CD4-positive, alpha-beta T cell treated with Interleukin-1 beta for 1 hour (primary cell): ENCODE results near the gene CCDC188.

ENCODE experiments used
- DNase-seq, 2 donors: peaks; one replicate each; pipeline ENCODE4 v3.0.0-alpha.2; 2020 to 2022

CCDC188 gene

DNA sequence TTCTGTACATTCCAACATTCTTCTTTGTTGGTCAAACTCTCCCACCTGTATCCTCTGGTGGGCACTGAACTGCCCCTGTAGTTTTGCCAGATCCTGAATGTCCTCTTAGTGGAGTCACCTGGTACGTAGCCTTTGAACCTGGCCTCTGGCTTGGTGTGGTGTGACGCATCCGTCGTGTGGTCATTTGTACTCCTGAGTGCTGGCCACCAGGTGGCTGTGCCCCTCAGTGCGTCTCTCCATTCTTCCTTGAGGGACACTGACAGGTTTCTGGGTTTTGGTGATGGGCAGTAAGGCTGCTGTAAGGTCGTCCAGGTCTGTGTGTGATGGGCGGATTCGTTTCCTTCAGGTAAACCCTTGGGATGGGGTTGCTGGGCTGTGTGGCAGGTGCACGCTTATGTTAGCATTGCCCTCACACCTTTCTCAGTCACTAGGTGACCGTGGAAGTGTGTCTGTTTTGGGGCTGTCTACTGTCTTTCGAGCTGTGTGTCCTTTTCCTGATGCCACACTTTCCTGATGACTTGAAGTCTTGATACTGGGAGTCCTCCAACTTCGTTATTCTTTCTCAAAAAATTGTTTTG, 48.6 kb downstream of the CCDC188 start:
- no peak for DNase-seq

DNA sequence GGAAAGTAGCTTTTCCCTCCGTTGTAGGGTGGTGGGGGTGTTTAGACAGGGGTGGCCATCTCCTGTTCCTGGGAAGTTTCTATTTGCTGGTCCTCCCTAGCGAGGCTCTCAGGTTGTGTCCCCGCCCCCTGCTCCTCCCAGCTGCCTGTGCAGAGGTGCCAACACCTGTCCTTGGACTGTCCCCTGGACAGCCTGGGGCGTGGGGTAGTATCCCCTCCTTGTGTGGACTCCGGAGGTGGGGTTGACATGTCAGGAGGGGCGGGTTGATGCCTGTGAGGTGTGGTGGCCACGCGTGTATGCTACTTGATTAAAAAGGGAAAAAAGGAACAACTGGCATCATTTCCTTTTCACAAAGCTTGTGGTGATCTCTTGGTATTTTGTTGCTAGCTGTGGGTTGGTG, 49.2 kb downstream of the CCDC188 start:
- no peak for DNase-seq

DNA sequence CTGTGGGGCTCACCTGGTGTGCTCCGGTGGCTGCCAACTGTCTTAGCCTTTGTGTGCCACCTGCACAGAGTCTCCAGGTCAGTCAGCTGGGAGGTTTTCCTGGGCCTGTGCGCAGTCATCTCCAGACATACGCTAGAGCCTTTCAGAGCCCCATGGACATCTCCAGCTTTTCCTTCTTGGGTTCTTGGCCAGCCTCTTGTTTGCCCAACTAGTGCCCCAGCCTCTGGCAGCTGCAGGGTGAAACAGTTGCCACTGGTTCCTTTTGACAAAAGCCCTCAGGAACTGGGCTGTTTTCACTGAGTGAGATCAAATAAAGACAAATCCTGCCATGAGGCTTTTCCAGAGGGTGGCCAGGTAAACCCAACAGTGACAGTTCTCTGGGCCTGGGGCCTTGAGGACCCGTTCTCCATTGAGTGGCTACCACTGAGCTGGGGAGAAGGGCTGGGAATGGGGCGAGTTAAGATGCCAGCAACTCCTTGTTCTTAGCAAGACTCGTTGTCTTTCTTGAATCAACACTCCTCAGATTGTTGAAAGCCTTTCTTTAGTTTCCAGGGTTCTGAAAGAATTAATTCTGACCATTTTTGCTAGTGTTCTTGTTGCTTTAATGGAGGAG, 51.6 kb downstream of the CCDC188 start:
- DNase-seq: no peak
